H9 (cell line): ENCODE data around the gene SLC39A10. TPM values are rescaled to one million over a fixed set of nuclear protein-coding genes. Genes with fewer than 3 reads are reported as not detected.

ENCODE experiments used
- DNase-seq: peaks from one replicate; pipeline ENCODE4 v3.0.0-alpha.2; 2017
- H2AFZ ChIP-seq: one replicate; pipeline ENCODE4 v1.6.1; 2013; ENCODE audit warnings: mild to moderate bottlenecking, low read length, control low read depth, moderate library complexity
- H2AK5ac ChIP-seq: 2 replicates; pipeline ENCODE4 v1.6.1; 2013; ENCODE audit warnings: low read length, control low read depth, mixed read lengths; ENCODE audit not compliant: insufficient read length
- H2BK120ac ChIP-seq: one replicate; pipeline ENCODE4 v1.6.1; 2013; ENCODE audit warnings: low read depth, mild to moderate bottlenecking, low read length, control low read depth, inconsistent platforms; ENCODE audit not compliant: poor library complexity, severe bottlenecking
- H2BK12ac ChIP-seq: 2 replicates; pipeline ENCODE4 v1.6.1; 2013; ENCODE audit warnings: low read length, control low read depth, mixed read lengths, low read depth; ENCODE audit not compliant: insufficient read length
- H2BK15ac ChIP-seq: 2 replicates; pipeline ENCODE4 v1.6.1; 2013; ENCODE audit warnings: low read depth, low read length, control low read depth
- H2BK20ac ChIP-seq: one replicate; pipeline ENCODE4 v1.6.1; 2013; ENCODE audit warnings: low read depth, mild to moderate bottlenecking, low read length, control low read depth, inconsistent platforms; ENCODE audit not compliant: poor library complexity, severe bottlenecking
- H2BK5ac ChIP-seq: 2 replicates; pipeline ENCODE4 v1.6.1; 2013; ENCODE audit warnings: low read length, control low read depth, mixed read lengths; ENCODE audit not compliant: insufficient read length
- H3K14ac ChIP-seq: 2 replicates; pipeline ENCODE4 v1.6.1; 2013; ENCODE audit warnings: low read length, control low read depth; ENCODE audit not compliant: insufficient read depth
- H3K18ac ChIP-seq: 2 replicates; pipeline ENCODE4 v1.6.1; 2013; ENCODE audit warnings: low read depth, mild to moderate bottlenecking, mixed read lengths, low read length, control low read depth; ENCODE audit not compliant: insufficient read length
- H3K23ac ChIP-seq: 2 replicates; pipeline ENCODE4 v1.6.1; 2013; ENCODE audit warnings: low read length, control low read depth, mixed read lengths, low read depth; ENCODE audit not compliant: insufficient read length
- H3K23me2 ChIP-seq: 2 replicates; pipeline ENCODE4 v1.6.1; 2013; ENCODE audit warnings: low read depth, mild to moderate bottlenecking, mixed read lengths, low read length, control low read depth; ENCODE audit not compliant: insufficient read length, poor library complexity, severe bottlenecking
- H3K27ac ChIP-seq: 2 replicates; pipeline ENCODE4 v1.5.1; 2013; ENCODE audit warnings: low read length, control low read depth, mixed read lengths, low read depth; ENCODE audit not compliant: insufficient read length
- H3K27me3 ChIP-seq: 2 replicates; pipeline ENCODE4 v1.6.1; 2013; ENCODE audit warnings: low read length, control low read depth, inconsistent platforms; ENCODE audit not compliant: insufficient read depth
- H3K4ac ChIP-seq: 2 replicates; pipeline ENCODE4 v1.6.1; 2013; ENCODE audit warnings: low read depth, mild to moderate bottlenecking, control low read depth, inconsistent platforms, low read length, moderate library complexity
- H3K4me1 ChIP-seq: 2 replicates; pipeline ENCODE4 v1.6.1; 2013; ENCODE audit warnings: low read length, control low read depth, inconsistent platforms; ENCODE audit not compliant: insufficient read depth
- H3K4me2 ChIP-seq: 2 replicates; pipeline ENCODE4 v1.6.1; 2013; ENCODE audit warnings: low read length, control low read depth, mixed read lengths; ENCODE audit not compliant: insufficient read length, insufficient read depth
- H3K56ac ChIP-seq: 2 replicates; pipeline ENCODE4 v1.6.1; 2013; ENCODE audit warnings: low read depth, mild to moderate bottlenecking, mixed read lengths, low read length, control low read depth; ENCODE audit not compliant: insufficient read length
- H3K79me1 ChIP-seq: 2 replicates; pipeline ENCODE4 v1.6.1; 2013; ENCODE audit warnings: low read depth, mild to moderate bottlenecking, moderate library complexity, low read length, control low read depth, inconsistent platforms; ENCODE audit not compliant: insufficient read depth, poor library complexity, severe bottlenecking
- H3K79me2 ChIP-seq: 2 replicates; pipeline ENCODE4 v1.6.1; 2013; ENCODE audit warnings: low read length, control low read depth, inconsistent platforms; ENCODE audit not compliant: insufficient read depth
- H3K9ac ChIP-seq: 2 replicates; pipeline ENCODE4 v1.6.1; 2013; ENCODE audit warnings: low read length, control low read depth, mixed read lengths; ENCODE audit not compliant: insufficient read length; ENCODE audit errors: extremely low read depth
- H3K9me3 ChIP-seq: one replicate; pipeline ENCODE4 v1.6.1; 2013; ENCODE audit warnings: low read depth, low read length, inconsistent platforms; ENCODE audit not compliant: control insufficient read depth
- H3T11ph ChIP-seq: one replicate; pipeline ENCODE4 v1.6.1; 2013; ENCODE audit warnings: mild to moderate bottlenecking, low read length, control low read depth, inconsistent platforms
- H4K20me1 ChIP-seq: one replicate; pipeline ENCODE4 v1.6.1; 2013; ENCODE audit not compliant: control insufficient read depth, insufficient read length, insufficient read depth
- H4K5ac ChIP-seq: 2 replicates; pipeline ENCODE4 v1.6.1; 2013; ENCODE audit warnings: low read depth, mild to moderate bottlenecking, mixed read lengths, low read length, control low read depth; ENCODE audit not compliant: insufficient read length
- H4K8ac ChIP-seq: replicated peaks from 2 replicates; pipeline ENCODE4 v1.6.1; 2013; ENCODE audit warnings: low read length, control low read depth, mixed read lengths, low read depth; ENCODE audit not compliant: insufficient read length
- H4K91ac ChIP-seq: 2 replicates; pipeline ENCODE4 v1.6.1; 2013; ENCODE audit warnings: low read depth, mild to moderate bottlenecking, moderate library complexity, mixed read lengths, low read length, control low read depth; ENCODE audit not compliant: insufficient read length
- H3K27ac Mint-ChIP-seq, 3 experiments: 2 replicates in 2 of 3; 3 replicates in 1 of 3; pipeline ENCODE4 v1.8.0; 2020 to 2021; ENCODE audit warnings: mixed read lengths in 3 of 3, mild to moderate bottlenecking in 1 of 3, moderate library complexity in 1 of 3
- H3K27me3 Mint-ChIP-seq: 2 replicates; pipeline ENCODE4 v1.8.0; 2021; ENCODE audit warnings: low read depth, mild to moderate bottlenecking, moderate library complexity, mixed read lengths
- H3K36me3 Mint-ChIP-seq, 3 experiments: 2 replicates in 2 of 3; 3 replicates in 1 of 3; pipeline ENCODE4 v1.8.0; 2020 to 2021; ENCODE audit warnings: low read depth in 3 of 3, mixed read lengths in 3 of 3; ENCODE audit not compliant: insufficient read depth in 1 of 3
- H3K4me1 Mint-ChIP-seq, 2 experiments: 2 replicates each; pipeline ENCODE4 v1.8.0; 2020; ENCODE audit warnings: mixed read lengths in 2 of 2
- H3K4me3 Mint-ChIP-seq, 2 experiments: 2 replicates in 1 of 2; 3 replicates in 1 of 2; pipeline ENCODE4 v1.8.0; 2020 to 2021; ENCODE audit warnings: mild to moderate bottlenecking in 2 of 2, mixed read lengths in 2 of 2, moderate library complexity in 1 of 2
- H3K9me3 Mint-ChIP-seq, 2 experiments: 2 replicates in 1 of 2; 3 replicates in 1 of 2; pipeline ENCODE4 v1.8.0; 2020; ENCODE audit warnings: mild to moderate bottlenecking in 2 of 2, mixed read lengths in 2 of 2, moderate library complexity in 1 of 2
- WGBS: extraction: QIAGEN DNeasy Blood & Tissue Kit; methylation state at CpG from one replicate; pipeline ENCODE4 v1.1.7; 2013; ENCODE audit warnings: missing lambda C conversion rate, low lambda C conversion rate, mixed read lengths; ENCODE audit not compliant: insufficient read length; ENCODE audit errors: extremely low coverage; 5-methylcytosine and 5-hydroxymethylcytosine counted together
- total RNA-seq: library from RNA; stranded (reverse); gene quantifications from 2 replicates; pipeline ENCODE4 v1.2.1, GENCODE V29; 2021
- TF ChIP-seq, protein P1 (sequence below): fragments of 200-600 bp; sonication (generic); conservative IDR thresholded peaks from 3 replicates; pipeline ENCODE4 v1.8.0; 2021; ENCODE audit warnings: antibody characterized with exemption, mild to moderate bottlenecking

SLC39A10 gene
- total RNA-seq, 1 experiment from 2014 or later = 161 TPM

DNA sequence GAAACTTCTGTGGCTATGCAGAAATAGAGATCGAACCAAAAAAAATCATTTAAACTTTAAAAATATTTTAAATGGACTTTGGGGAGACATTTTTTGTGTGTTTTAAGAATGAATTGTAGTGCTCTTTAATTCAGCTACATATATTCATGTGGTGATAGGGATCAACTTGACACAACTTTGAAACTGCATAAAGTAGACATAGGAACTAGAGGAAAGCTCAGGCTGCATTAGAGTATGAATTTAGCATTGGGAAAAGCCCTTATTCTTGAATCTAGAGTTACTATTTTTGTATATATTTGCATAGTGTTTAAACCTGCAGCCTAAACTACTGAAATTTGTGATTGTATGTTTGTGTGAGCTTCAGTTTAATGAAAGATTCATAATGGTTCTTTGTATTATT is 78.3 kb downstream of the SLC39A10 start:
- no peak overlapping the region for H3K27ac Mint-ChIP-seq

More for the DNA sequence above, 78.3 kb downstream of the SLC39A10 start:
- TF ChIP-seq, protein P1, sequence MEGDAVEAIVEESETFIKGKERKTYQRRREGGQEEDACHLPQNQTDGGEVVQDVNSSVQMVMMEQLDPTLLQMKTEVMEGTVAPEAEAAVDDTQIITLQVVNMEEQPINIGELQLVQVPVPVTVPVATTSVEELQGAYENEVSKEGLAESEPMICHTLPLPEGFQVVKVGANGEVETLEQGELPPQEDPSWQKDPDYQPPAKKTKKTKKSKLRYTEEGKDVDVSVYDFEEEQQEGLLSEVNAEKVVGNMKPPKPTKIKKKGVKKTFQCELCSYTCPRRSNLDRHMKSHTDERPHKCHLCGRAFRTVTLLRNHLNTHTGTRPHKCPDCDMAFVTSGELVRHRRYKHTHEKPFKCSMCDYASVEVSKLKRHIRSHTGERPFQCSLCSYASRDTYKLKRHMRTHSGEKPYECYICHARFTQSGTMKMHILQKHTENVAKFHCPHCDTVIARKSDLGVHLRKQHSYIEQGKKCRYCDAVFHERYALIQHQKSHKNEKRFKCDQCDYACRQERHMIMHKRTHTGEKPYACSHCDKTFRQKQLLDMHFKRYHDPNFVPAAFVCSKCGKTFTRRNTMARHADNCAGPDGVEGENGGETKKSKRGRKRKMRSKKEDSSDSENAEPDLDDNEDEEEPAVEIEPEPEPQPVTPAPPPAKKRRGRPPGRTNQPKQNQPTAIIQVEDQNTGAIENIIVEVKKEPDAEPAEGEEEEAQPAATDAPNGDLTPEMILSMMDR = no peak
- H2BK12ac ChIP-seq = no peak overlapping the region
- no peak overlapping the region for H3T11ph ChIP-seq
- H2BK15ac ChIP-seq = no peak overlapping the region
- no peak overlapping the region for H3K27ac ChIP-seq
- no peak overlapping the region for H3K23ac ChIP-seq
- no peak overlapping the region for H4K8ac ChIP-seq
- no peak overlapping the region for H2BK5ac ChIP-seq
- Mint-ChIP-seq H3K36me3 (peaks cover 20 to 53% (median 47%) of the 10 kb centered on the region in 3 experiments), H3K4me3 (no peak overlapping the region), H3K27me3 (no peaks in the 10 kb centered on the region), H3K9me3 (no peaks in the 10 kb centered on the region), H3K4me1 (no peaks in the 10 kb centered on the region)
- H3K14ac ChIP-seq = no peak overlapping the region
- no peak overlapping the region for H3K56ac ChIP-seq
- H4K91ac ChIP-seq = no peak overlapping the region
- H3K79me1 ChIP-seq = no peaks in the 10 kb centered on the region
- no peaks in the 10 kb centered on the region for H3K23me2 ChIP-seq
- no peak overlapping the region for H2AFZ ChIP-seq
- DNase-seq = no peak
- no peak overlapping the region for H2BK120ac ChIP-seq
- H3K18ac ChIP-seq = no peak overlapping the region
- no peaks in the 10 kb centered on the region for H3K9me3 ChIP-seq
- no peaks in the 10 kb centered on the region for H3K4me1 ChIP-seq
- no peak overlapping the region for H4K5ac ChIP-seq
- no peaks in the 10 kb centered on the region for H4K20me1 ChIP-seq
- H3K9ac ChIP-seq = no peak overlapping the region
- H3K4me2 ChIP-seq = no peak overlapping the region
- no peak overlapping the region for H2BK20ac ChIP-seq
- no peaks in the 10 kb centered on the region for H3K79me2 ChIP-seq
- no peak overlapping the region for H3K4ac ChIP-seq
- no CpG with 5 or more reads among the region's 1 CpG for WGBS
- no peak overlapping the region for H2AK5ac ChIP-seq
- no peaks in the 10 kb centered on the region for H3K27me3 ChIP-seq
